Keratinocyte (primary cell): Measurements from ENCODE around the gene BRD1.

Experiments
- EZH2 ChIP-seq: IDR thresholded peaks from one replicate; pipeline ENCODE4 v1.6.1; 2012; ENCODE audit warnings: inconsistent platforms, mild to moderate bottlenecking, low read length, moderate library complexity
- TF ChIP-seq, protein P1 (sequence below), 3 experiments: IDR thresholded peaks in 1 of 3; conservative IDR thresholded peaks in 1 of 3; optimal IDR thresholded peaks in 1 of 3; 2 replicates in 2 of 3; 3 replicates in 1 of 3; pipeline versions ENCODE3 to v1.5.1; 2011; ENCODE audit warnings: low read length in 3 of 3, mild to moderate bottlenecking in 3 of 3, moderate library complexity in 2 of 3, control low read depth in 1 of 3, inconsistent platforms in 1 of 3; ENCODE audit not compliant: insufficient read depth in 2 of 3; ENCODE audit errors: extremely low read depth in 1 of 3

DNA sequence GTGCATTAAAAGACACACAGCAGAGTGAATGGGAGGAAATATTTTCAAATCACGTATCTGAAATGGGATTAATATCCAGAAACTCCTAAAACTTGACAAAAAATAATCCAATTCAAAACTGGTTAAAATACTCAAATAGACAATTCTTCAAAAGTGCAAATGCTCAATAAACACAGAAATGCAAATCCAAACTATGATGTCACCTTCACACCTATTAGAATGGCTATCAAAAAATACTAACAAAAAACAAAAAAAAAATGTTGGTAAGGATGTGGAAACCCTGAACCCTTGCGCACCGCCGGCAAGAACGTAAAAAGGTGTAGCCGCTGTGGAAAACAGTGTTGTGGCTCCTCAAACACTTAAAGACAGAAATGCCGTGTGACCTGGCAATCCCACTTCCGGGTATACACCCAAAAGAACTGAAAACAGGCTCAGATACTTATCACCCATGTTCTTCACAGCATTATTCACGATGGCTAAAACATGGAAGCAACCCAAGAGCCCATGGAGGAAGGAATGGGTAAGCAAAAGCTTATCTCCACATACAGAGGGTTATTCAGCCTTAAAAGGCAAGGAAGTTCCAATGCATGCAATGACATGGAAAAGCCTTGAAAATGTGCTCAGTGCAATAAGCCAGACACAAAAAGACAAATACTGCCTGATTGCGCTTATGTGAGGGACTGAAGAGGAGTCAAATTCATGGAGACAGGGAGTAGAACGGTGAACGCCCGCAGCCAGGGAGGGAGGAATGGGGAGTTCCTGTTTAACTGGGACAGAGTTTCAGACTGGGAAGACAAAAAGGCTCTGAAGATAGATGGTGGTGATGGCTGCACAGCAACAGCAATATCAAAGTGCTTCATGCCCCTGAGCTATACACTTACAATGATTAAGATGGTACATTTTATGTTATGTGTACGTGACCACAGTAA lies 19.6 kb downstream of the BRD1 start:
- TF ChIP-seq, protein P1, sequence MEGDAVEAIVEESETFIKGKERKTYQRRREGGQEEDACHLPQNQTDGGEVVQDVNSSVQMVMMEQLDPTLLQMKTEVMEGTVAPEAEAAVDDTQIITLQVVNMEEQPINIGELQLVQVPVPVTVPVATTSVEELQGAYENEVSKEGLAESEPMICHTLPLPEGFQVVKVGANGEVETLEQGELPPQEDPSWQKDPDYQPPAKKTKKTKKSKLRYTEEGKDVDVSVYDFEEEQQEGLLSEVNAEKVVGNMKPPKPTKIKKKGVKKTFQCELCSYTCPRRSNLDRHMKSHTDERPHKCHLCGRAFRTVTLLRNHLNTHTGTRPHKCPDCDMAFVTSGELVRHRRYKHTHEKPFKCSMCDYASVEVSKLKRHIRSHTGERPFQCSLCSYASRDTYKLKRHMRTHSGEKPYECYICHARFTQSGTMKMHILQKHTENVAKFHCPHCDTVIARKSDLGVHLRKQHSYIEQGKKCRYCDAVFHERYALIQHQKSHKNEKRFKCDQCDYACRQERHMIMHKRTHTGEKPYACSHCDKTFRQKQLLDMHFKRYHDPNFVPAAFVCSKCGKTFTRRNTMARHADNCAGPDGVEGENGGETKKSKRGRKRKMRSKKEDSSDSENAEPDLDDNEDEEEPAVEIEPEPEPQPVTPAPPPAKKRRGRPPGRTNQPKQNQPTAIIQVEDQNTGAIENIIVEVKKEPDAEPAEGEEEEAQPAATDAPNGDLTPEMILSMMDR (optimal IDR thresholded peaks at IDR 0.05 in 1 of 3, IDR thresholded peaks at IDR 0.05 in 1 of 3, conservative IDR thresholded peaks at IDR 0.05 in 1 of 3; ENCODE audit: extremely low read depth in 1 of 3, insufficient read depth in 2 of 3, low read length in 3 of 3) = no peak
- no peak for TF ChIP-seq EZH2
